HCT116 (cell line): ENCODE data around the gene SUFU. TPM values are rescaled to one million over a fixed set of nuclear protein-coding genes. Genes with fewer than 3 reads are reported as not detected.

Experiments
- ATAC-seq: fragments of 200-7000 bp; cut with Tn5 transposase; 2 replicates; pipeline ENCODE4 v1.9.1; 2020; ENCODE audit warnings: mild to moderate bottlenecking, moderate library complexity
- BruUV-seq: library from RNA; stranded (reverse); fragments of 400-500 nt; replicated peaks from 2 replicates; lab custom pipeline; 2021; lab: Mats Ljungman, UMichigan
- CTCF ChIA-PET: fragments of 300-600 bp; sonication (Branson Sonifier 250); formaldehyde crosslinking; loops from one replicate; lab custom pipeline; 2021; ENCODE audit warnings: antibody characterized with exemption; lab: Charles Lee
- POLR2A ChIA-PET: fragments of 300-600, 350-600 bp; sonication (Branson Sonifier 250); formaldehyde crosslinking; loops from one replicate; lab custom pipeline; 2021; ENCODE audit warnings: antibody characterized with exemption; lab: Charles Lee
- RAD21 ChIA-PET, 2 experiments: fragments of 300-600 bp; sonication (Branson Sonifier 250); formaldehyde crosslinking; loops; one replicate each; lab custom pipeline; 2023; ENCODE audit warnings: low total read pairs in 2 of 2; ENCODE audit not compliant: uncharacterized antibody in 2 of 2, unreplicated experiment in 2 of 2, low non-redundant PET in 1 of 2; lab: Charles Lee
- DNase-seq: peaks from one replicate; pipeline ENCODE4 v3.0.0-alpha.2; 2010; ENCODE audit warnings: low read depth, low spot score
- H2AFZ ChIP-seq: fragments of 200-600 bp; shearing (Covaris generic), sonication (generic); 2 replicates; pipeline ENCODE4 v1.6.1; 2017; ENCODE audit warnings: low read depth, mixed run types, mixed read lengths, antibody characterized with exemption, low read length; ENCODE audit not compliant: poor library complexity, severe bottlenecking
- H3K27ac ChIP-seq: 2 replicates; pipeline ENCODE4 v1.5.1; 2012; ENCODE audit warnings: low read depth, low read length
- H3K27me3 ChIP-seq: fragments of 200-600 bp; sonication (generic); 2 replicates; pipeline ENCODE4 v1.6.1; 2016; ENCODE audit warnings: mixed run types, low read length, mixed read lengths; ENCODE audit not compliant: insufficient read depth
- H3K36me3 ChIP-seq, 2 experiments: fragments of 200-500 bp in 1 of 2; fragments of 200-600 bp in 1 of 2; sonication (Bioruptor generic) in 1 of 2; sonication (generic) in 1 of 2; 2 replicates each; pipeline versions ENCODE4 v1.5.1 to v1.6.1; 2014 to 2016; ENCODE audit warnings: low read length in 2 of 2, inconsistent platforms in 1 of 2, mixed read lengths in 1 of 2, mixed run types in 1 of 2; ENCODE audit not compliant: insufficient read depth in 2 of 2, control insufficient read depth in 1 of 2
- H3K4me1 ChIP-seq, 2 experiments: fragments of 200-600 bp in 1 of 2; sonication (generic) in 1 of 2; 2 replicates each; pipeline versions ENCODE4 v1.5.1 to v1.6.1; 2012 to 2017; ENCODE audit warnings: low read length in 2 of 2, inconsistent platforms in 1 of 2, mild to moderate bottlenecking in 1 of 2, mixed read lengths in 1 of 2, mixed run types in 1 of 2, moderate library complexity in 1 of 2; ENCODE audit not compliant: insufficient read depth in 2 of 2, control insufficient read depth in 1 of 2
- H3K4me2 ChIP-seq: fragments of 200-600 bp; sonication (generic); 2 replicates; pipeline ENCODE4 v1.6.1; 2017; ENCODE audit warnings: mixed run types, low read length, mixed read lengths
- H3K4me3 ChIP-seq, 2 experiments: fragments of 200-600 bp in 1 of 2; sonication (generic) in 1 of 2; replicated peaks in 1 of 2; 2 replicates each; pipeline ENCODE4 v1.5.1; 2011 to 2016; ENCODE audit warnings: low read length in 2 of 2, control low read depth in 1 of 2, low read depth in 1 of 2, mild to moderate bottlenecking in 1 of 2, mixed read lengths in 1 of 2, mixed run types in 1 of 2
- H3K79me2 ChIP-seq: fragments of 200-600 bp; sonication (generic); 2 replicates; pipeline ENCODE4 v1.6.1; 2017; ENCODE audit warnings: mild to moderate bottlenecking, mixed run types, low read length, moderate library complexity, mixed read lengths; ENCODE audit not compliant: insufficient read depth
- H3K9ac ChIP-seq: fragments of 200-600 bp; sonication (generic); 2 replicates; pipeline ENCODE4 v1.6.1; 2016; ENCODE audit warnings: low read length, mixed read lengths
- H3K9me2 ChIP-seq: fragments of 200-600 bp; sonication (generic), shearing (Covaris generic); 2 replicates; pipeline ENCODE4 v1.6.1; 2017; ENCODE audit warnings: mixed run types, mild to moderate bottlenecking, moderate library complexity; ENCODE audit not compliant: insufficient read depth
- H3K9me3 ChIP-seq, 2 experiments: fragments of 200-500 bp in 1 of 2; fragments of 200-600 bp in 1 of 2; sonication (Bioruptor generic) in 1 of 2; sonication (generic) in 1 of 2; 2 replicates each; pipeline ENCODE4 v1.6.1; 2014 to 2017; ENCODE audit warnings: low read length in 2 of 2, mixed read lengths in 2 of 2, inconsistent platforms in 1 of 2, low read depth in 1 of 2, mild to moderate bottlenecking in 1 of 2, mixed run types in 1 of 2, moderate library complexity in 1 of 2; ENCODE audit not compliant: control insufficient read depth in 1 of 2, insufficient read depth in 1 of 2
- H4K20me1 ChIP-seq: fragments of 200-600 bp; sonication (generic), shearing (Covaris generic); 2 replicates; pipeline ENCODE4 v1.6.1; 2017; ENCODE audit warnings: mixed run types, mild to moderate bottlenecking, moderate library complexity; ENCODE audit not compliant: insufficient read depth
- ELF1 ChIP-seq: IDR thresholded peaks from 2 replicates; pipeline ENCODE4 v1.6.1; 2012; ENCODE audit warnings: low read depth, borderline replicate concordance
- JUND ChIP-seq: IDR thresholded peaks from 2 replicates; pipeline ENCODE4 v1.6.1; 2012
- MAX ChIP-seq: IDR thresholded peaks from 2 replicates; pipeline ENCODE4 v1.6.1; 2012
- REST ChIP-seq: IDR thresholded peaks from 2 replicates; pipeline ENCODE4 v1.6.1; 2012; ENCODE audit warnings: low read depth
- ZFX ChIP-seq: fragments of 450-650 bp; IDR thresholded peaks from 2 replicates; pipeline ENCODE4 v1.6.1; 2017
- intact Hi-C: fragments of 100-400 bp; cut with micrococcal nuclease; formaldehyde crosslinking; loops from 2 replicates; pipeline ENCODE4 v1.10.0; 2022
- total RNA-seq: library from RNA; stranded (reverse); gene quantifications from one replicate; pipeline ENCODE4 v1.2.1, GENCODE V29; 2021; ENCODE audit not compliant: unreplicated experiment

Gene SUFU
- total RNA-seq, 1 experiment from 2014 or later, result 18.8 TPM

GRCh38 chr10:102617041-102617440 lies 113.3 kb downstream of the SUFU start:
- CTCF ChIA-PET, result no interaction called here
- BruUV-seq, result no TSS peak
- H3K27ac ChIP-seq, result no peak overlapping the region

More at GRCh38 chr10:102617041-102617440, 113.3 kb downstream of the SUFU start:
- H3K4me2 ChIP-seq, result no peak overlapping the region
- no peak overlapping the region for H3K9ac ChIP-seq
- H3K4me1 ChIP-seq, result peaks cover 0 to 28% of the 10 kb centered on the region in 2 experiments; a peak in 2 of 4 replicates
- no peak for ATAC-seq
- H3K79me2 ChIP-seq, result no peaks in the 10 kb centered on the region
- 0 out of 4 replicates have a peak, but pooled peaks cover 0 to 3% of the 10 kb centered on the region in 2 experiments for H3K36me3 ChIP-seq
- no peaks in the 10 kb centered on the region for H3K27me3 ChIP-seq
- H4K20me1 ChIP-seq, result no peaks in the 10 kb centered on the region
- no peak overlapping the region for H3K4me3 ChIP-seq
- no peaks in the 10 kb centered on the region for H3K9me2 ChIP-seq
- POLR2A ChIA-PET, result no interaction called here
- no peak overlapping the region for H2AFZ ChIP-seq
- intact Hi-C loops, result no loop called here
- RAD21 ChIA-PET, result interaction anchor here in 1 of 2 experiments (0.5 kb wide), 1 partner anchor 284 kb away, joined by 3 read pairs; no protein-coding TSS in a partner anchor
- no peaks in the 10 kb centered on the region for H3K9me3 ChIP-seq
- no peak for TF ChIP-seq MAX
- no peak for TF ChIP-seq REST
- no peak for TF ChIP-seq ZFX
- no peak for TF ChIP-seq ELF1
- no peak for TF ChIP-seq JUND
- no peak for DNase-seq
